Natural killer cell (primary cell): ENCODE results near the gene ESPL1. TPM values are rescaled to one million over a fixed set of nuclear protein-coding genes. Genes with fewer than 3 reads are reported as not detected.
A peak's percentile ranks its signal among the peaks of the same experiment; 100 is the strongest.

Experiments
- ATAC-seq, 3 donors: fragments of 150-1000 bp in 2 of 3; fragments of 200-7000 bp in 1 of 3; cut with Tn5 transposase; 1 replicate in 1 of 3; 2 replicates in 2 of 3; pipeline ENCODE4 v1.10.0; 2021; ENCODE audit warnings: mild to moderate bottlenecking in 2 of 3, moderate library complexity in 2 of 3
- DNase-seq, 2 donors: peaks; one replicate each; pipeline versions ENCODE4 v3.0.0 to v3.0.0-alpha.2; 2013 to 2021; ENCODE audit warnings: mixed read lengths in 1 of 2
- H3K27ac ChIP-seq: one replicate; pipeline ENCODE4 v1.5.1; 2013; ENCODE audit warnings: mild to moderate bottlenecking, low read length
- H3K27me3 ChIP-seq: one replicate; pipeline ENCODE4 v1.6.1; 2013; ENCODE audit warnings: low read length; ENCODE audit not compliant: control insufficient read depth, insufficient read depth
- H3K36me3 ChIP-seq: one replicate; pipeline ENCODE4 v1.6.1; 2013; ENCODE audit warnings: low read length; ENCODE audit not compliant: control insufficient read depth, insufficient read depth
- H3K4me1 ChIP-seq: one replicate; pipeline ENCODE4 v1.6.1; 2013; ENCODE audit warnings: low read length; ENCODE audit not compliant: control insufficient read depth, insufficient read depth
- H3K4me3 ChIP-seq: one replicate; pipeline ENCODE4 v1.5.1; 2013; ENCODE audit warnings: low read length
- H3K9me3 ChIP-seq: one replicate; pipeline ENCODE4 v1.6.1; 2013; ENCODE audit warnings: low read length; ENCODE audit not compliant: control insufficient read depth, insufficient read depth
- H3K27ac Mint-ChIP-seq, 2 donors: one replicate each; pipeline ENCODE4 v1.8.0; 2022; ENCODE audit warnings: mild to moderate bottlenecking in 2 of 2, mixed read lengths in 2 of 2, moderate library complexity in 1 of 2
- H3K27me3 Mint-ChIP-seq, 2 donors: one replicate each; pipeline ENCODE4 v1.8.0; 2022; ENCODE audit warnings: low read depth in 2 of 2, mixed read lengths in 2 of 2
- H3K36me3 Mint-ChIP-seq: one replicate; pipeline ENCODE4 v1.8.0; 2022; ENCODE audit warnings: mixed read lengths
- H3K4me1 Mint-ChIP-seq, 2 donors: one replicate each; pipeline ENCODE4 v1.8.0; 2022; ENCODE audit warnings: mixed read lengths in 2 of 2
- H3K4me3 Mint-ChIP-seq: one replicate; pipeline ENCODE4 v1.8.0; 2022; ENCODE audit warnings: mild to moderate bottlenecking, moderate library complexity, mixed read lengths
- H3K9me3 Mint-ChIP-seq, 2 donors: one replicate each; pipeline ENCODE4 v1.8.0; 2022; ENCODE audit warnings: mixed read lengths in 2 of 2
- WGBS: methylation state at CpG from one replicate; pipeline ENCODE4 v1.1.7; 2013; ENCODE audit warnings: missing lambda C conversion rate; ENCODE audit not compliant: insufficient coverage; 5-methylcytosine and 5-hydroxymethylcytosine counted together
- intact Hi-C: fragments of 100-400 bp; cut with micrococcal nuclease; formaldehyde crosslinking; loops from one replicate; pipeline ENCODE4 v1.14.2; 2022
- total RNA-seq, 4 donors: library from RNA; stranded (reverse); fragments of 120-200 nt in 1 of 4; gene quantifications; one replicate each; pipeline versions ENCODE4 v1.2.3 to v1.2.4, GENCODE V29; 2013 to 2022
- TF ChIP-seq, protein P1 (sequence below): fragments of 200-600 bp; IDR thresholded peaks from one replicate; pipeline ENCODE4 v1.8.0; 2022; ENCODE audit warnings: antibody characterized with exemption

The ESPL1 gene
- total RNA-seq, 3 donors from 2014 or later (not counting 1 experiment from before 2014, with no cell fraction given) = 1.9 to 5.8 (median 3.1) TPM

GRCh38 chr12:53299454-53300180 is 31.5 kb downstream of the ESPL1 start, which contains the start of gene MYG1:
TSS of gene MYG1 (plus strand) at chr12:53299695. CDS start at chr12:53299738, 43 bp downstream.
- Mint-ChIP-seq H3K9me3 (no peaks in the 10 kb centered on the region), H3K27me3 (no peaks in the 10 kb centered on the region), H3K36me3 (no peaks in the 10 kb centered on the region), H3K27ac (peak within 1 kb of the TSS; percentile 72 to 98), H3K4me3 (peak within 1 kb of the TSS; percentile 89), H3K4me1 (peaks cover 65 to 76% of the 10 kb centered on the region in 2 donors)
- peak; percentile 70 to 93 for DNase-seq
- TF ChIP-seq, protein P1, sequence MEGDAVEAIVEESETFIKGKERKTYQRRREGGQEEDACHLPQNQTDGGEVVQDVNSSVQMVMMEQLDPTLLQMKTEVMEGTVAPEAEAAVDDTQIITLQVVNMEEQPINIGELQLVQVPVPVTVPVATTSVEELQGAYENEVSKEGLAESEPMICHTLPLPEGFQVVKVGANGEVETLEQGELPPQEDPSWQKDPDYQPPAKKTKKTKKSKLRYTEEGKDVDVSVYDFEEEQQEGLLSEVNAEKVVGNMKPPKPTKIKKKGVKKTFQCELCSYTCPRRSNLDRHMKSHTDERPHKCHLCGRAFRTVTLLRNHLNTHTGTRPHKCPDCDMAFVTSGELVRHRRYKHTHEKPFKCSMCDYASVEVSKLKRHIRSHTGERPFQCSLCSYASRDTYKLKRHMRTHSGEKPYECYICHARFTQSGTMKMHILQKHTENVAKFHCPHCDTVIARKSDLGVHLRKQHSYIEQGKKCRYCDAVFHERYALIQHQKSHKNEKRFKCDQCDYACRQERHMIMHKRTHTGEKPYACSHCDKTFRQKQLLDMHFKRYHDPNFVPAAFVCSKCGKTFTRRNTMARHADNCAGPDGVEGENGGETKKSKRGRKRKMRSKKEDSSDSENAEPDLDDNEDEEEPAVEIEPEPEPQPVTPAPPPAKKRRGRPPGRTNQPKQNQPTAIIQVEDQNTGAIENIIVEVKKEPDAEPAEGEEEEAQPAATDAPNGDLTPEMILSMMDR = peak; percentile 19
- peaks cover 48% of the 10 kb centered on the region for H3K4me1 ChIP-seq
- WGBS = 3% methylated on average over 51 of the region's 51 CpGs
- peak within 1 kb of the TSS; percentile 60 for H3K27ac ChIP-seq
- peaks cover 25% of the 10 kb centered on the region for H3K36me3 ChIP-seq
- H3K4me3 ChIP-seq = peak within 1 kb of the TSS; percentile 78
- H3K9me3 ChIP-seq = no peaks in the 10 kb centered on the region
- ATAC-seq = peak; percentile 60 to 75 (median 69)
- H3K27me3 ChIP-seq = no peaks in the 10 kb centered on the region
- intact Hi-C loops = loop anchor here (1.0 to 5.0 kb wide), 2 partner anchors 22 to 77 kb away; partner anchors contain the start of gene AAAS

- Mint-ChIP-seq H3K4me3 (peak overlapping the region; percentile 89), H3K27me3 (no peaks in the 10 kb centered on the region), H3K9me3 (no peaks in the 10 kb centered on the region), H3K27ac (peak overlapping the region; percentile 72 to 89), H3K36me3 (no peaks in the 10 kb centered on the region), H3K4me1 (peaks cover 60 to 72% of the 10 kb centered on the region in 2 donors)
- ATAC-seq = no peak
- WGBS = 3% methylated on average over 12 of the region's 12 CpGs
- H3K9me3 ChIP-seq = no peaks in the 10 kb centered on the region
- no peak for DNase-seq
- H3K4me1 ChIP-seq = peaks cover 42% of the 10 kb centered on the region
- peak overlapping the region; percentile 78 for H3K4me3 ChIP-seq
- H3K36me3 ChIP-seq = peaks cover 27% of the 10 kb centered on the region
- peak overlapping the region; percentile 60 for H3K27ac ChIP-seq
- TF ChIP-seq, protein P1 = no peak
- no peaks in the 10 kb centered on the region for H3K27me3 ChIP-seq
- intact Hi-C loops = no loop called here
Measured at GRCh38 chr12:53300187-53300586, 32.1 kb downstream of the ESPL1 start.

DNA sequence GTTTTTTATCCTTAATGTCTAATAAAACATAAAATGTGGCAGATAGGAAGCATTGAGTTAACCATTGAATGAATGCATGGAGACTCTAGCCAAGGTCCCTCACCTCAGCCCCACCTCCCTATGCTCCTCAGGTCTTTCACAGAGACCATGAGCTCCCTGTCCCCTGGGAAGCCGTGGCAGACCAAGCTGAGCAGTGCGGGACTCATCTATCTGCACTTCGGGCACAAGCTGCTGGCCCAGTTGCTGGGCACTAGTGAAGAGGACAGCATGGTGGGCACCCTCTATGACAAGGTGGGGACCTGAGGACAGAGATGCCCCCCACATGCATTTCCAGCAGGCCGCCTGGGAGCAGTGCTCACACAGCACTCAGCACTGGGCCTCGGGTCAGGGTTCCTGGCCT is 34.8 kb downstream of the ESPL1 start:
- DNase-seq (no peak), ATAC-seq (no peak)
- Mint-ChIP-seq H3K4me1 (peaks cover 37 to 48% of the 10 kb centered on the region in 2 donors), H3K27ac (peak overlapping the region in 1 of 2 donors; percentile 19), H3K4me3 (peak overlapping the region; percentile 38), H3K27me3 (no peaks in the 10 kb centered on the region), H3K9me3 (no peaks in the 10 kb centered on the region), H3K36me3 (peaks cover 8% of the 10 kb centered on the region)
- intact Hi-C loops = no loop called here
- 95% methylated on average over 4 of the region's 5 CpGs for WGBS
- Histone ChIP-seq H3K4me3 (no peak overlapping the region), H3K27ac (no peak overlapping the region), H3K27me3 (no peaks in the 10 kb centered on the region), H3K9me3 (no peaks in the 10 kb centered on the region), H3K36me3 (peaks cover 47% of the 10 kb centered on the region), H3K4me1 (peaks cover 31% of the 10 kb centered on the region)
- TF ChIP-seq, protein P1 = no peak
